Right lobe of liver (tissue), 4 donors: ENCODE data around the gene EGFLAM.

Experiments used
- POLR2A ChIP-seq: fragments of 450-650 bp; IDR thresholded peaks from one replicate; pipeline ENCODE4 v1.6.1; 2017; ENCODE audit warnings: antibody characterized with exemption, mild to moderate bottlenecking
- TF ChIP-seq, protein P1 (sequence below), 4 donors: fragments of 200-600 bp in 3 of 4; fragments of 450-650 bp in 1 of 4; IDR thresholded peaks; one replicate each; pipeline versions ENCODE4 v1.5.1 to v1.8.0; 2016 to 2022; ENCODE audit warnings: antibody characterized with exemption in 4 of 4, mild to moderate bottlenecking in 2 of 4
- donor health status: DM: no; HTN: no; CAD: no.
- donor health status: DM: no; HTN: no; CAD: no.
- donor health status: DM: no; HTN: yes; CAD: no.

DNA sequence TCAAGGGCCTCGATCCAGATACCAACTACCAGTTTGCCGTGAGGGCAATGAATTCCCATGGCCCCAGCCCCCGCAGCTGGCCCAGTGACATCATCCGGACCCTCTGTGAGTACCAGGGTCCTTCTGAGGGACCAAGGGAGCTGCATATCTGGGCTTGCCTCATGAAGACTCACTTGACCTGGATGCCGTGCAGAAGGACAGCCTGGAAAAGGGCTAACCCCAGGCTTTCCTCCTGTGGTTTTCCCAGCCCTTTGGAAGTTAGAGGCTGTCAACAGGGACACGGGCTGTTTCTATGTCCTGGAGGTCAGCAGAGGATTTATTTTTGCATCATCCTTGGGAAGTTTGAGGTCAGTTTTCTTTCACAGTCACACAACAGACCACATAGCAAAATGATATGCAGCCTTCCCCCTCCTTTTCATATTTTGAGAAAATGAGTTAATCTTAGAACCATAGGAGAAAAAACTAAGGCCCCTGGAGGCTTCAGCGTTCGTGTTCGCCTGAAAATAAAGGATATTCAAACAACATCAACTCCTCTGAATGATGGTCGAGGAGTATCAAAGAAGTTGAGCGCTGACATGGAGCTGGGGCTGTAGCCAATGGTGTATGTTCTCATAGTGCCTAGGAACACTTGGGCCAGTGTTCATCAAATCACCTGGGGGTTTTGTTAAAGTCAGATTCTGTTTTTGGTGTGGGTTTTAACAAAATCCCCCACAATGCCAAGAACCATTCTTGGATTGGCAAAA, 112.2 kb downstream of the EGFLAM start:
- TF ChIP-seq POLR2A, result no peak
- TF ChIP-seq, protein P1, sequence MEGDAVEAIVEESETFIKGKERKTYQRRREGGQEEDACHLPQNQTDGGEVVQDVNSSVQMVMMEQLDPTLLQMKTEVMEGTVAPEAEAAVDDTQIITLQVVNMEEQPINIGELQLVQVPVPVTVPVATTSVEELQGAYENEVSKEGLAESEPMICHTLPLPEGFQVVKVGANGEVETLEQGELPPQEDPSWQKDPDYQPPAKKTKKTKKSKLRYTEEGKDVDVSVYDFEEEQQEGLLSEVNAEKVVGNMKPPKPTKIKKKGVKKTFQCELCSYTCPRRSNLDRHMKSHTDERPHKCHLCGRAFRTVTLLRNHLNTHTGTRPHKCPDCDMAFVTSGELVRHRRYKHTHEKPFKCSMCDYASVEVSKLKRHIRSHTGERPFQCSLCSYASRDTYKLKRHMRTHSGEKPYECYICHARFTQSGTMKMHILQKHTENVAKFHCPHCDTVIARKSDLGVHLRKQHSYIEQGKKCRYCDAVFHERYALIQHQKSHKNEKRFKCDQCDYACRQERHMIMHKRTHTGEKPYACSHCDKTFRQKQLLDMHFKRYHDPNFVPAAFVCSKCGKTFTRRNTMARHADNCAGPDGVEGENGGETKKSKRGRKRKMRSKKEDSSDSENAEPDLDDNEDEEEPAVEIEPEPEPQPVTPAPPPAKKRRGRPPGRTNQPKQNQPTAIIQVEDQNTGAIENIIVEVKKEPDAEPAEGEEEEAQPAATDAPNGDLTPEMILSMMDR (IDR thresholded peaks at IDR 0.05), result no peak
